Stimulated activated CD8-positive, alpha-beta memory T cell treated with anti-CD3 and anti-CD28 coated beads, Interleukin-4, amount 100 ng/mL, for 4 hours (primary cell): Measurements from ENCODE around the gene MTIF2.
"Not testable (repeated sequence)": the region's sequence is repeated elsewhere in the genome, so short reads cannot be mapped to it uniquely, and the experiment has no call there.

ENCODE experiments used
- DNase-seq, 2 donors: peaks; one replicate each; pipeline ENCODE4 v3.0.0-alpha.2; 2020; ENCODE audit warnings: low read depth in 2 of 2, low spot score in 1 of 2

MTIF2 gene

GRCh38 chr2:55196526-55196925, 72.5 kb downstream of the MTIF2 start:
- no peak for DNase-seq

GRCh38 chr2:55191888-55192287, 77.1 kb downstream of the MTIF2 start:
- DNase-seq: not testable (repeated sequence)

GRCh38 chr2:55186837-55187236, 82.2 kb downstream of the MTIF2 start:
- DNase-seq: not testable (repeated sequence)
